Measurements from ENCODE around the gene MAT2A.
"Not testable (repeated sequence)": the region's sequence is repeated elsewhere in the genome, so short reads cannot be mapped to it uniquely, and the experiment has no call there.

Gene MAT2A

GRCh38 chr2:85579266-85579935, 40.4 kb downstream of the MAT2A start:
- no peak for DNase-seq (ENCODE audit: low read depth in 2 of 2)

- DNase-seq (ENCODE audit: low read depth in 2 of 2) = no peak
These were observed 41.2 kb downstream of the MAT2A start for GRCh38 chr2:85580206-85580605.

- no peak for DNase-seq (ENCODE audit: low read depth in 2 of 2)
These were observed 43.5 kb downstream of the MAT2A start for GRCh38 chr2:85582492-85582891.

- no peak for DNase-seq (ENCODE audit: low read depth in 2 of 2)
These were observed 44.8 kb downstream of the MAT2A start for GRCh38 chr2:85583667-85584353.

GRCh38 chr2:85584354-85584856, 45.4 kb downstream of the MAT2A start, which contains the start of gene VAMP5:
VAMP5 (plus strand) TSS chr2:85584431; CDS start chr2:85584491, 60 bp downstream.
- no peak for DNase-seq (ENCODE audit: low read depth in 2 of 2)

GRCh38 chr2:85584857-85585780, 46.2 kb downstream of the MAT2A start:
- DNase-seq (ENCODE audit: low read depth in 2 of 2) = no peak

GRCh38 chr2:85585781-85586105, 46.8 kb downstream of the MAT2A start:
- DNase-seq (ENCODE audit: low read depth in 2 of 2) = no peak

GRCh38 chr2:85588236-85588635, 49.3 kb downstream of the MAT2A start:
- DNase-seq (ENCODE audit: low read depth in 2 of 2) = no peak

- DNase-seq (ENCODE audit: low read depth in 2 of 2) = no peak
These were observed 49.7 kb downstream of the MAT2A start for GRCh38 chr2:85588645-85589044.

GRCh38 chr2:85589181-85589580, 50.2 kb downstream of the MAT2A start:
- DNase-seq (ENCODE audit: low read depth in 2 of 2) = no peak

GRCh38 chr2:85589982-85590791, 51.2 kb downstream of the MAT2A start:
- DNase-seq (ENCODE audit: low read depth in 2 of 2) = no peak

- no peak for DNase-seq (ENCODE audit: low read depth in 2 of 2)
These were observed 52.0 kb downstream of the MAT2A start for GRCh38 chr2:85590950-85591349.

GRCh38 chr2:85591563-85591962, 52.6 kb downstream of the MAT2A start:
- no peak for DNase-seq (ENCODE audit: low read depth in 2 of 2)

GRCh38 chr2:85592299-85592698, 53.3 kb downstream of the MAT2A start:
- DNase-seq (ENCODE audit: low read depth in 2 of 2) = not testable (repeated sequence)

GRCh38 chr2:85593023-85593422, 54.1 kb downstream of the MAT2A start:
- DNase-seq (ENCODE audit: low read depth in 2 of 2) = no peak

Measured in activated CD4-positive, alpha-beta T cell treated with anti-CD3 and anti-CD28 coated beads for 24 hours (primary cell).